ENCODE measurements around the gene ZBTB32. TPM values are rescaled to one million over a fixed set of nuclear protein-coding genes. Genes with fewer than 3 reads are reported as not detected.

ZBTB32 gene
- total and polyA plus RNA-seq, 2 experiments from 2014 or later = 0.65 TPM; not detected in 1

GRCh38 chr19:35666251-35666913, 38.0 kb upstream of the ZBTB32 start, which contains the start of gene UPK1A (continued):
- TF ChIP-seq ZNF462 (CRISPR knock-in tag; IDR thresholded peaks at IDR 0.05) (no peak), CREB1 (CRISPR knock-in tag; IDR thresholded peaks at IDR 0.05; ENCODE audit: low read depth) (no peak), STAT1 (IDR thresholded peaks at IDR 0.05; ENCODE audit: unreplicated experiment) (no peak), POLR2AphosphoS5 (IDR thresholded peaks at IDR 0.05; ENCODE audit: low read depth) (no peak), CTCF (conservative IDR thresholded peaks at IDR 0.05; ENCODE audit: low read depth in 2 of 2) (no peak), ZNF114 (CRISPR knock-in tag; IDR thresholded peaks at IDR 0.05) (no peak), ZNF331 (CRISPR knock-in tag; IDR thresholded peaks at IDR 0.05; ENCODE audit: low read depth) (no peak), EZH2phosphoT487 (IDR thresholded peaks at IDR 0.05; ENCODE audit: unreplicated experiment) (no peak), ETS1 (IDR thresholded peaks at IDR 0.05) (no peak), EZH2 (IDR thresholded peaks at IDR 0.05; ENCODE audit: low read depth, unreplicated experiment) (no peak), JUNB (IDR thresholded peaks at IDR 0.05; ENCODE audit: unreplicated experiment) (no peak)
